ENCODE results near the gene WDR82. TPM values are rescaled to one million over a fixed set of nuclear protein-coding genes. Genes with fewer than 3 reads are reported as not detected.

Gene WDR82
- total RNA-seq, 1 donor from 2014 or later, result 61.0 TPM

GRCh38 chr3:52221141-52221562 lies 57.3 kb downstream of the WDR82 start:
- intact Hi-C loops (cut with DNase I), result no loop called here
- ATAC-seq (ENCODE audit: poor library complexity) (no peak), DNase-seq (no peak)

GRCh38 chr3:52220380-52221026 lies 57.9 kb downstream of the WDR82 start:
- ATAC-seq (ENCODE audit: poor library complexity) (peak; percentile 78), DNase-seq (peak; percentile 91)
- intact Hi-C loops (cut with DNase I), result no loop called here

- ATAC-seq (ENCODE audit: poor library complexity) (no peak), DNase-seq (no peak)
- intact Hi-C loops (cut with DNase I), result loop anchor here (10.0 kb wide), 1 partner anchor 64 kb away; the partner anchor contains the start of gene POC1A
These were observed 59.4 kb downstream of the WDR82 start for GRCh38 chr3:52218937-52219650.

- DNase-seq (no peak), ATAC-seq (ENCODE audit: poor library complexity) (no peak)
- intact Hi-C loops (cut with DNase I), result loop anchor here (10.0 kb wide), 1 partner anchor 64 kb away; the partner anchor contains the start of gene POC1A
These were observed 60.0 kb downstream of the WDR82 start for GRCh38 chr3:52218454-52218853.

GRCh38 chr3:52218026-52218425 lies 60.4 kb downstream of the WDR82 start:
- ATAC-seq (ENCODE audit: poor library complexity) (no peak), DNase-seq (no peak)
- intact Hi-C loops (cut with DNase I), result loop anchor here (10.0 kb wide), 1 partner anchor 63 kb away; the partner anchor contains the start of gene POC1A

- DNase-seq (no peak), ATAC-seq (ENCODE audit: poor library complexity) (no peak)
- intact Hi-C loops (cut with DNase I), result loop anchor here (10.0 kb wide), 1 partner anchor 63 kb away; the partner anchor contains the start of gene POC1A
These were observed 61.0 kb downstream of the WDR82 start for GRCh38 chr3:52217409-52217805.

GRCh38 chr3:52216585-52217408 lies 61.7 kb downstream of the WDR82 start:
- intact Hi-C loops (cut with DNase I), result loop anchor here (10.0 kb wide), 1 partner anchor 62 kb away; the partner anchor contains the start of gene POC1A
- peak; percentile 77 for DNase-seq
- ATAC-seq (ENCODE audit: poor library complexity), result peak; percentile 47

- ATAC-seq (ENCODE audit: poor library complexity), result no peak
- intact Hi-C loops (cut with DNase I), result loop anchor here (10.0 kb wide), 1 partner anchor 61 kb away; the partner anchor contains the start of gene POC1A
- peak; percentile 33 for DNase-seq
These were observed 63.1 kb downstream of the WDR82 start for GRCh38 chr3:52215351-52215750.

- DNase-seq (no peak), ATAC-seq (ENCODE audit: poor library complexity) (no peak)
- intact Hi-C loops (cut with DNase I), result loop anchor here (10.0 kb wide), 1 partner anchor 59 kb away; the partner anchor contains the start of gene POC1A
These were observed 64.5 kb downstream of the WDR82 start for GRCh38 chr3:52213901-52214300.

GRCh38 chr3:52213005-52213404 lies 65.4 kb downstream of the WDR82 start:
- intact Hi-C loops (cut with DNase I), result loop anchor here (10.0 kb wide), 1 partner anchor 58 kb away; the partner anchor contains the start of gene POC1A
- peak; percentile 3 for DNase-seq

GRCh38 chr3:52211268-52211891 lies 67.1 kb downstream of the WDR82 start:
- intact Hi-C loops (cut with DNase I), result loop anchor here (10.0 kb wide), 1 partner anchor 57 kb away; the partner anchor contains the start of gene POC1A
- DNase-seq, result peak; percentile 4
- ATAC-seq (ENCODE audit: poor library complexity), result no peak

More at GRCh38 chr3:52213005-52213404, 65.4 kb downstream of the WDR82 start:
- ATAC-seq (ENCODE audit: poor library complexity), result no peak

GRCh38 chr3:52210550-52211046 lies 67.9 kb downstream of the WDR82 start:
- DNase-seq (no peak), ATAC-seq (ENCODE audit: poor library complexity) (peak; percentile 51)
- intact Hi-C loops (cut with DNase I), result loop anchor here (10.0 kb wide), 1 partner anchor 56 kb away; the partner anchor contains the start of gene POC1A

- no peak for ATAC-seq (ENCODE audit: poor library complexity)
- intact Hi-C loops (cut with DNase I), result loop anchor here (10.0 kb wide), 1 partner anchor 55 kb away; the partner anchor contains the start of gene POC1A
- no peak for DNase-seq
These were observed 68.4 kb downstream of the WDR82 start for GRCh38 chr3:52210037-52210436.

GRCh38 chr3:52208556-52208955 lies 69.9 kb downstream of the WDR82 start:
- intact Hi-C loops (cut with DNase I), result no loop called here
- DNase-seq (no peak), ATAC-seq (ENCODE audit: poor library complexity) (no peak)

- no peak for DNase-seq
- ATAC-seq (ENCODE audit: poor library complexity), result no peak
- intact Hi-C loops (cut with DNase I), result no loop called here
These were observed 72.6 kb downstream of the WDR82 start for GRCh38 chr3:52205727-52206372.

Measured in Right ventricle myocardium superior (tissue), 1 donor.